ENCODE results near the gene MYH10.

MYH10 gene

GRCh38 chr17:8474826-8475225 is 155.7 kb downstream of the MYH10 start:
- peaks cover 71% of the 10 kb centered on the region for H3K36me3 ChIP-seq (ENCODE audit: insufficient read depth, low read length)
- TF ChIP-seq CTCF (IDR thresholded peaks at IDR 0.05; ENCODE audit: low read length) (no peak), EZH2 (IDR thresholded peaks at IDR 0.05; ENCODE audit: borderline replicate concordance, low read length) (no peak)

GRCh38 chr17:8473451-8474192 is 156.9 kb downstream of the MYH10 start:
- Histone ChIP-seq H3K9me3 (ENCODE audit: low read length) (no peaks in the 10 kb centered on the region), H3K27ac (ENCODE audit: low read depth, low read length, poor library complexity, severe bottlenecking) (no peak overlapping the region), H3K36me3 (ENCODE audit: insufficient read depth, low read length) (peaks cover 61% of the 10 kb centered on the region), H3K9me2 (ENCODE audit: low read depth, low read length) (no peaks in the 10 kb centered on the region), H3F3A (ENCODE audit: insufficient read depth, low read length) (no peaks in the 10 kb centered on the region), H2AFZ (ENCODE audit: low read length) (no peak overlapping the region), H4K20me1 (ENCODE audit: insufficient read depth, low read length) (no peaks in the 10 kb centered on the region), H3K79me2 (ENCODE audit: insufficient read depth, low read length) (no peaks in the 10 kb centered on the region), H3K27me3 (ENCODE audit: insufficient read depth, low read length) (no peaks in the 10 kb centered on the region), H3K4me1 (ENCODE audit: insufficient read depth, low read length, severe bottlenecking) (no peaks in the 10 kb centered on the region), H3K9ac (ENCODE audit: low read length) (no peak overlapping the region), H3K4me3 (ENCODE audit: low read depth, low read length, poor library complexity, severe bottlenecking) (no peak overlapping the region), H3K4me2 (ENCODE audit: low read length) (no peak overlapping the region)
- TF ChIP-seq CTCF (IDR thresholded peaks at IDR 0.05; ENCODE audit: low read length) (no peak), EZH2 (IDR thresholded peaks at IDR 0.05; ENCODE audit: borderline replicate concordance, low read length) (no peak)

More at GRCh38 chr17:8474826-8475225, 155.7 kb downstream of the MYH10 start:
- no peak overlapping the region for H3K9ac ChIP-seq (ENCODE audit: low read length)
- no peaks in the 10 kb centered on the region for H3K9me2 ChIP-seq (ENCODE audit: low read depth, low read length)
- no peaks in the 10 kb centered on the region for H3K4me1 ChIP-seq (ENCODE audit: insufficient read depth, low read length, severe bottlenecking)
- H3K27ac ChIP-seq (ENCODE audit: low read depth, low read length, poor library complexity, severe bottlenecking): no peak overlapping the region
- H3K27me3 ChIP-seq (ENCODE audit: insufficient read depth, low read length): no peaks in the 10 kb centered on the region
- H2AFZ ChIP-seq (ENCODE audit: low read length): no peak overlapping the region
- H3K9me3 ChIP-seq (ENCODE audit: low read length): no peaks in the 10 kb centered on the region
- H3F3A ChIP-seq (ENCODE audit: insufficient read depth, low read length): no peaks in the 10 kb centered on the region
- no peak overlapping the region for H3K4me2 ChIP-seq (ENCODE audit: low read length)
- H3K4me3 ChIP-seq (ENCODE audit: low read depth, low read length, poor library complexity, severe bottlenecking): no peak overlapping the region
- no peaks in the 10 kb centered on the region for H3K79me2 ChIP-seq (ENCODE audit: insufficient read depth, low read length)
- no peaks in the 10 kb centered on the region for H4K20me1 ChIP-seq (ENCODE audit: insufficient read depth, low read length)

GRCh38 chr17:8472663-8473062 is 157.9 kb downstream of the MYH10 start:
- H3K4me1 ChIP-seq (ENCODE audit: insufficient read depth, low read length, severe bottlenecking): no peaks in the 10 kb centered on the region
- H3K4me2 ChIP-seq (ENCODE audit: low read length): no peak overlapping the region
- no peaks in the 10 kb centered on the region for H3K9me3 ChIP-seq (ENCODE audit: low read length)
- no peak overlapping the region for H3K4me3 ChIP-seq (ENCODE audit: low read depth, low read length, poor library complexity, severe bottlenecking)
- no peak overlapping the region for H2AFZ ChIP-seq (ENCODE audit: low read length)
- H3K36me3 ChIP-seq (ENCODE audit: insufficient read depth, low read length): peaks cover 61% of the 10 kb centered on the region
- no peaks in the 10 kb centered on the region for H3K9me2 ChIP-seq (ENCODE audit: low read depth, low read length)
- TF ChIP-seq CTCF (IDR thresholded peaks at IDR 0.05; ENCODE audit: low read length) (no peak), EZH2 (IDR thresholded peaks at IDR 0.05; ENCODE audit: borderline replicate concordance, low read length) (no peak)
- H3K9ac ChIP-seq (ENCODE audit: low read length): no peak overlapping the region
- no peaks in the 10 kb centered on the region for H3K79me2 ChIP-seq (ENCODE audit: insufficient read depth, low read length)
- H4K20me1 ChIP-seq (ENCODE audit: insufficient read depth, low read length): no peaks in the 10 kb centered on the region
- no peaks in the 10 kb centered on the region for H3F3A ChIP-seq (ENCODE audit: insufficient read depth, low read length)
- no peaks in the 10 kb centered on the region for H3K27me3 ChIP-seq (ENCODE audit: insufficient read depth, low read length)
- H3K27ac ChIP-seq (ENCODE audit: low read depth, low read length, poor library complexity, severe bottlenecking): no peak overlapping the region

Measured in OCI-LY1 (cell line).